SK-N-MC (cell line): ENCODE data around the gene RTCA.
"Not testable (repeated sequence)": the region's sequence is repeated elsewhere in the genome, so short reads cannot be mapped to it uniquely, and the experiment has no call there.

ENCODE experiments used
- FOXP2 ChIP-seq: optimal IDR thresholded peaks from 2 replicates; pipeline ENCODE3; 2011; ENCODE audit warnings: mild to moderate bottlenecking, moderate library complexity; ENCODE audit not compliant: insufficient read depth; ENCODE audit errors: extremely low read length, control extremely low read depth
- POLR2AphosphoS5 ChIP-seq: IDR thresholded peaks from 2 replicates; pipeline ENCODE4 v1.6.1; 2012; ENCODE audit warnings: mild to moderate bottlenecking, low read depth, low read length, borderline replicate concordance

DNA sequence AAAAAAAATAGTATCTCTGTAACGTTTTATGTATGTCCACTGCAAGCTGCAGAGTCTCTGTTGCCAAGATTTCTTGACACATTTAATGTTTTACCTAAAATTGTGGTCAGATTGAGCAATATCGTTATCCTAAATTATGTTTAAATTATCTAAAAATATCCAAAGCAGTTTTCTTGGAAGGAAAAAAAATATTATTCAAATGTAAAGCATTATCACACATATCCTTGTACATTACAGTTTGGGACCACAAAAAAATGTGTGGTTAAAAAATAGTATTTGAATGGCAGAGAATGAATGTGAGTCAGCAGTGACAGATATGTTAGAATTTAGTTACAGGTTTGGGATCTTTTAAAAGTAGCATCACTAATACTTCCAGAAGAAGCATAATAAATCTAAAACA, 65.1 kb downstream of the RTCA start:
- TF ChIP-seq FOXP2, POLR2AphosphoS5: not testable (repeated sequence)
